ENCODE data around the gene MANEAL. TPM values are rescaled to one million over a fixed set of nuclear protein-coding genes. Genes with fewer than 3 reads are reported as not detected.

Gene MANEAL
- total RNA-seq (2022; extraction: Qiagen RNA extraction; ENCODE audit: low read depth) = 20.8 to 26.9 TPM (median 25.3 TPM) in 5 replicates

GRCh38 chr1:37793773-37794371 is at the start of gene MANEAL:
MANEAL (plus strand) TSS chr1:37793847; CDS start chr1:37794183, 336 bp downstream.

GRCh38 chr1:37764888-37765441 is 28.7 kb upstream of the MANEAL start, which contains the start of gene EPHA10:
EPHA10 (minus strand) TSS chr1:37765120; CDS start chr1:37765066, 54 bp downstream.

GRCh38 chr1:37807555-37808368 is 14.1 kb downstream of the MANEAL start, which contains the start of the genes C1orf122 and YRDC:
C1orf122 (plus strand) TSS chr1:37807790; CDS start chr1:37808405, 615 bp downstream.
YRDC (minus strand) TSS chr1:37808208; CDS start chr1:37808180, 28 bp downstream.

Other genes with a start within 250 kb of the MANEAL start
- 8.3 to 13.6 TPM (median 10.8 TPM) in 5 replicates for gene SNIP1, start 239.6 kb upstream of the MANEAL start, total RNA-seq (2022; extraction: Qiagen RNA extraction; ENCODE audit: low read depth)
- 0.30 TPM in 1 of 5 replicates, not detected in the others for gene DNALI1, start 236.9 kb upstream of the MANEAL start, total RNA-seq (2022; extraction: Qiagen RNA extraction; ENCODE audit: low read depth)
- gene GNL2, start 197.9 kb upstream of the MANEAL start, total RNA-seq (2022; extraction: Qiagen RNA extraction; ENCODE audit: low read depth) = 50.4 to 74.7 TPM (median 58.2 TPM) in 5 replicates
- gene RSPO1, start 159.0 kb upstream of the MANEAL start, total RNA-seq (2022; extraction: Qiagen RNA extraction; ENCODE audit: low read depth) = 0.09 to 0.13 TPM (median 0.12 TPM) in 4 of 5 replicates, not detected in the other
- gene CDCA8, start 101.3 kb upstream of the MANEAL start, total RNA-seq (2022; extraction: Qiagen RNA extraction; ENCODE audit: low read depth) = 44.6 to 52.4 TPM (median 46.6 TPM) in 5 replicates
- 0.69 to 1.7 TPM (median 0.75 TPM) in 5 replicates for gene EPHA10, start 28.7 kb upstream of the MANEAL start, total RNA-seq (2022; extraction: Qiagen RNA extraction; ENCODE audit: low read depth)
- 27.5 to 61.5 TPM (median 56.0 TPM) in 5 replicates for gene C1orf122, start 13.9 kb downstream of the MANEAL start, total RNA-seq (2022; extraction: Qiagen RNA extraction; ENCODE audit: low read depth)
- gene YRDC, start 14.4 kb downstream of the MANEAL start, total RNA-seq (2022; extraction: Qiagen RNA extraction; ENCODE audit: low read depth) = 14.0 to 22.5 TPM (median 18.1 TPM) in 5 replicates
- gene MTF1, start 65.7 kb downstream of the MANEAL start, total RNA-seq (2022; extraction: Qiagen RNA extraction; ENCODE audit: low read depth) = 3.4 to 5.4 TPM (median 4.4 TPM) in 5 replicates
- 4.0 to 5.0 TPM (median 4.2 TPM) in 5 replicates for gene INPP5B, start 153.2 kb downstream of the MANEAL start, total RNA-seq (2022; extraction: Qiagen RNA extraction; ENCODE audit: low read depth)
- gene SF3A3, start 196.2 kb downstream of the MANEAL start, total RNA-seq (2022; extraction: Qiagen RNA extraction; ENCODE audit: low read depth) = 45.2 to 96.0 TPM (median 52.5 TPM) in 5 replicates
- gene FHL3, start 211.7 kb downstream of the MANEAL start, total RNA-seq (2022; extraction: Qiagen RNA extraction; ENCODE audit: low read depth) = 7.7 to 10.3 TPM (median 8.3 TPM) in 5 replicates
- 37.9 to 74.6 TPM (median 40.8 TPM) in 5 replicates for gene UTP11, start 218.9 kb downstream of the MANEAL start, total RNA-seq (2022; extraction: Qiagen RNA extraction; ENCODE audit: low read depth)

Measured in A549 treated with ZK216348 at 1 μM for 4 hours (cell line).